Right renal pelvis (tissue), 4 donors: ENCODE data around the gene KCNMA1. TPM values are rescaled to one million over a fixed set of nuclear protein-coding genes. Genes with fewer than 3 reads are reported as not detected.

ENCODE experiments used
- DNase-seq, 4 donors: peaks; one replicate each; pipeline ENCODE4 v3.0.0-alpha.2; 2013; ENCODE audit warnings: low read depth in 4 of 4, low spot score in 3 of 4, missing footprints in 1 of 4
- polyA plus RNA-seq, 4 donors: library from polyadenylated mRNA; unstranded; fragments of 120-200 nt; gene quantifications; one replicate each; pipeline ENCODE4 v1.2.1, GENCODE V29; 2013; ENCODE audit not compliant: insufficient read length in 4 of 4

KCNMA1 gene
- polyA plus RNA-seq, 4 donors = 2.9 to 4.8 (median 3.8) TPM

DNA sequence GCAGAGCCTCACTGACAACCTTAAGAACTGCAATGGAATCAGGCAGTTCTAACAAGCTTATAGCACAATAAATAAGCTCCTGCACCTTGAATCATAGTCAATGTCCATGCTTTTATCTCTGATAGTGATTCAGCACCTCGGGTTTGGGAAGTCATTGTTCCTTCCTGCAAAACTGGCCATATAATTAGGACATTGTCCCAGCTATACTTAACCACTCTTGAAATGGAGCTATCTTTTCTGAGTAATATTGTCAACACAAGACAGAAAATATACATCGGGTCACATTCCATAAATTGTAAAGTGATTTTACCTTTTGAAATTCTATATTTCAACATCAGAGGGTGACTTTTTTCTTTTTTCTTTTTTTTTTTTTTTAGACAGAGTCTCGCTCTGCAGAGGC, 682.8 kb downstream of the KCNMA1 start:
- DNase-seq = no peak

DNA sequence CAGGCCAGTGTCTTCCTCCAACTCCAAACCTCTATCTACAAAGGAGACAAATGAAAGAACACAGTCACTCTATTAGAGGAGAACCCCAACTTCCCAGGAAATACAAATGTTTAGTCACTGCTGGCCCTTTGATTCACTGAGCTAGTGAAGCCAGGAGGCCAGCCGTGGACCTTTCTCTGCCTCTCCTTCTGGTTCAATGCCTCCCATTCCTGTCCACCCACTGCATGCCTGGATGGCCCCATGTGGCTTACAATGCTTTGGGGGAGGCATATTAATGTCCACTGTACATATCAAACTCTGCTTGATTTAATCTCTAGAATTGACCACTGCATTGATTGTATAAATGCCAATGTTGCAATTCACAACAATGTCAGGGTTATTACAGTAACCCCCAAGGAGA, 687.3 kb downstream of the KCNMA1 start:
- no peak for DNase-seq

DNA sequence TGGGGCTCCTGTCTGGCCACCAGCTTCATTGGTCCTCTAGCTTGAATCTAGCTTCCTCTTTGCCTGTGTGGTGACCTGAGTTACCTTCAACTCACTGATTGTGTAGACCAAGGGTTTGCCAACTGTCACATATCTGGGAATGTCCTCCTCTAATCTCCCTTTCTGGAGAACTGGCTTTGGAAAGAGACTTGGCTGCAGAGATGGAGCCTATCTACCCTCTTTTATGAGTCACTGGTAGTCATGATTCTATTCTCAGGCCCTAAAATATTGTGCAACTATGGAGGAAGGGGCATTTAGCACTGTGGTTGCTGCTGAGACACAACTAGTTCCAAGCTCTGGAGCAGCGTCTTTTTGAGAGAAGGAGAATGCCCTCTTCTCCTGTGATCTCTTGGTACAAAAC, 691.3 kb downstream of the KCNMA1 start:
- no peak for DNase-seq

- DNase-seq = no peak
Observed at GRCh38 chr10:76945166-76945565, 692.4 kb downstream of the KCNMA1 start.

GRCh38 chr10:76944640-76945039, 693.0 kb downstream of the KCNMA1 start:
- no peak for DNase-seq

DNA sequence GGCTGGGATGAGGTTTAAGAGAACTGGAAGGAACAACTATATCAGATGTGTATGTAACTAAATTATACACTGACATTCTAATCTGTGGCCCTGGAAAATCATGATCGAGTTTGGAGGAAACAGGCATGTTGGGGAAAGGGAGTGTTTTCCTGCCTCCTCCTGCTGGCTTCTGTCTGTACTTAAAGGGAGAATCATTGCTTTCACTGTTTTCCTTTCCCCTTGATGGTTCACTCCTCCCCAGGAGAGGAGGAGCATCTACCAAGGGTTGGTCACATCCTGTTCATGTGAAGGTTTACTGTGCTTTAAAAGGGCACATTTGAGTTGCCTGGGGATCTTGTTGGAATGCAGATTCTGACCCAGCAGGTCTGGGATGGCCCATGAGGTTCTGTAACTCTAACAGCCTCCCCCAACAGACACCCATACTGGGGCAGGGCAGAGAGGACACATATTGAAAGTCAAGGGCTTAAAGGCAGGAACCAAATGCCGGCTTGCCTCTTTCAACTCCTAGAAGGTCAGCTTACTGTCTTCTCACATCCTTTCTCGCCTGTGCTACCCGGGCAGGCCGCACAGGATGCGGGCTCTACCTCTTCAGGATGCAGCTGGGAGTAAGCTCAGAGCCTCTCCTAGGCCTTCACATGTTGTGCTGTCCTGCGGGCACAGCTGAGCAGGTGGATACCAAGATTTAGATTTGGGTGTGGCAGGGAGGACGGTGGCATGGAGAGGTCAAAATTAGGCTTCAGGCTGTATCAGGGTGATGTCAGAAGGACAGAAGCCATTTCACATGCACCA, 694.8 kb downstream of the KCNMA1 start:
- no peak for DNase-seq

GRCh38 chr10:76939933-76940468, 697.6 kb downstream of the KCNMA1 start:
- no peak for DNase-seq

- peak in 1 of 4 donors; percentile 26 for DNase-seq
Observed at GRCh38 chr10:76937181-76937600, 700.4 kb downstream of the KCNMA1 start.

DNA sequence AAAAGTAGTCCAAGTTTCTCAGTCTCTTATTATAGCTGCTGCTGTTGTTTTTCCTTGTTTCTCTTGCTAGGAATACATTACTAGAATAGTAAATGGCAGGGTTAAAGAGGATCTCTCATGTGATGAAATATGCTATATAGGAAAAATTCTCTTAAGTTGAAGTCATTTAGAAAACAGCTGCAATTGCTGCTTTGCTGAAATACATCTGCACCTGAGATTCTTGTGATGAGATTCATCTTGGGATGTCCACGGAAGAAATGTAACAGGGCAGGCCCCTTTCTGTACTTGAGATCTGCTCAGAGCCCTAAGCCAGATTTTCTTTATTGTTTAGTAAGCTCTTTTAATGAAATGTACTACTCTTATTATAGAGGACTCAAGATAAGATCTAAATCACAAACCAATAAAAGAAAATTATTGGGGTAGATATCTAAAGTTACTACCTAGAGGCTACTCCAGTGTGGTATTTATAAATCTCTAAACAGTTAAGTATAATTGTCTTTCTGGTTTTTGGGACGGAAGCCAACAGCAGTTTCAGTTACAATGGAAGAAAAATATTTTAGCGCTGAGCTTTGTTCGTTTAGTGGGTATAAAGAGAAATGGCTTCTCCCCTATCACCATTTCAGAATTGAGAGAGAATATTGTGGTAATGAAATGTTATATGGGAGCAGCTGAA, 701.5 kb downstream of the KCNMA1 start:
- no peak for DNase-seq

DNA sequence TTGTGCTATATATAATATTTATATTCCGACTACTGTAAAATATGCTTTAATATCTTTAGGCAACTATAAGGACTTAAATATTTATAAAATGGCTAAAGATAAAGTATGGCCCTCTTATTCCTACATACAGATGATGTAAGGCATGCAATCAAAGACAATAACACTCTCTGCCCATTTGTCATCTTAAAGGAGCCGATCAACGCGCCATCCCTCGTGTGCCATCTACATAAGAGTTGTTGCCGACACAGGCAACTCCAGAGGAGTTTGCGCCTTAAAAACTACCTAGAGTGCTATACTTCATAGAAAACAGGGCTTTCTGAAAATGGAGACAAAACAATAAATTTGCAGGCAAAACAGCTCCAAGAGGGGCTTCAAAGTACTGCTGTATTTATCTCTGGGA, 709.0 kb downstream of the KCNMA1 start:
- DNase-seq = no peak

GRCh38 chr10:76925636-76926405, 711.8 kb downstream of the KCNMA1 start:
- DNase-seq = no peak

DNA sequence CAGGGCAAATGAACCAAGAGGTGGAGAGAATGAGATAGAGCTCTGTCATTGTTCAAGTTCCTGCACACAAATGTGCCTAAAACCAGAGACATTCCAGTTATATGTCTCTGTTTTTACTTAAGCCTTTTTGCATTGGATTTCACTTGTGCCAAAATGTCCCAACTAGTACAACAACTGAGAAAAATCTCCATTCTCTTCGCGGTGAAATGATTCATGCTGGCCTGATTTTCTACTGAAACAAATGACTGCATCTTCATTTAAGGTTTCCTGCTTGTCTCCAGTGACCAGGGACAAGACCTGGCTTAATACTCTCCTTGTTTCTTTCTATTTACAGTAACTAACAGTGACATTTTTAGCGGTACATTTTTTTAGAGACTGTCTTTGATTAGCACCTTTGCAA, 714.9 kb downstream of the KCNMA1 start:
- DNase-seq = no peak

- DNase-seq = no peak
Observed at GRCh38 chr10:76921383-76922010, 716.1 kb downstream of the KCNMA1 start.

GRCh38 chr10:76920581-76920980, 717.0 kb downstream of the KCNMA1 start:
- DNase-seq = no peak

GRCh38 chr10:76918106-76918505, 719.5 kb downstream of the KCNMA1 start:
- no peak for DNase-seq

- no peak for DNase-seq
Observed at GRCh38 chr10:76917071-76917470, 720.5 kb downstream of the KCNMA1 start.

- no peak for DNase-seq
Observed at GRCh38 chr10:76916536-76916935, 721.1 kb downstream of the KCNMA1 start.

- DNase-seq = no peak
Observed at GRCh38 chr10:76915316-76915715, 722.3 kb downstream of the KCNMA1 start.

- DNase-seq = no peak
Observed at GRCh38 chr10:76911184-76911583, 726.4 kb downstream of the KCNMA1 start.

DNA sequence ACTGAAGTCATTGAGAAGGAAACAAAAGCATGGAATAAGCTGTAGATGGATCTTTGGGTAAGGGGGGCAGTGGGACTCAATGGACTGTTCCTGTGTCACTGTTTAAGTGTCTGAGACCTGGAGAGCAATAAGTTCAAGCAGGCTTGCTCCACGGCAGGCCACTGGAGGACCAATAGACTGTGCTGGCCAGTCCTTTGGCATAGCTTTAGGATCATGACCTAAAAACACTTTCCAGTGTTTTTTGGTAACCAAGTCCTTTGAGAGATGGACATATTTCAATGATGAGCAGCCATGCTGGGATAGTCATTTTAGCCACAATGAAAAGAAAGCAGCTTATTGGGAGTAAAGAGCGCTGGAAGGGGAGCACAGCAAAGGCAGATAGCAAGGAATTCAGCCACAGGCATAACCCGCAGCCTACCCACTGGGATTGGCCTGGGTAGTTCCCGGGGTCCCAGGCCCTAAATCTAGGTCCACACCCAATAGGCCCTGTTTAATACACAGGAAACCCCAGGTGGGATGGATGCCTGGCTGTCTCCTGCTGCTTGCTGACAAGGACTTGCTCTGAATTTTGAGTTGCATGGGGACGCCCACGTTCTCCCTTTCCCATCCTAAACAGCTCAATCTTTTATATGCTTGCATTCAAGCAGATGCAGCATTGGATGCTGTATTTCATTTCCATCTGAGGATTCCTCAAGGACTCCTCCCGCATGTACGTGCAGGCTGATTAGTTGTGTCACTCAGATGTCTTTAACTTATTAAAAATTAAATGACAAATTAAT, 727.2 kb downstream of the KCNMA1 start:
- DNase-seq = no peak
